ENCODE results near the gene SUN1.

SUN1 gene

DNA sequence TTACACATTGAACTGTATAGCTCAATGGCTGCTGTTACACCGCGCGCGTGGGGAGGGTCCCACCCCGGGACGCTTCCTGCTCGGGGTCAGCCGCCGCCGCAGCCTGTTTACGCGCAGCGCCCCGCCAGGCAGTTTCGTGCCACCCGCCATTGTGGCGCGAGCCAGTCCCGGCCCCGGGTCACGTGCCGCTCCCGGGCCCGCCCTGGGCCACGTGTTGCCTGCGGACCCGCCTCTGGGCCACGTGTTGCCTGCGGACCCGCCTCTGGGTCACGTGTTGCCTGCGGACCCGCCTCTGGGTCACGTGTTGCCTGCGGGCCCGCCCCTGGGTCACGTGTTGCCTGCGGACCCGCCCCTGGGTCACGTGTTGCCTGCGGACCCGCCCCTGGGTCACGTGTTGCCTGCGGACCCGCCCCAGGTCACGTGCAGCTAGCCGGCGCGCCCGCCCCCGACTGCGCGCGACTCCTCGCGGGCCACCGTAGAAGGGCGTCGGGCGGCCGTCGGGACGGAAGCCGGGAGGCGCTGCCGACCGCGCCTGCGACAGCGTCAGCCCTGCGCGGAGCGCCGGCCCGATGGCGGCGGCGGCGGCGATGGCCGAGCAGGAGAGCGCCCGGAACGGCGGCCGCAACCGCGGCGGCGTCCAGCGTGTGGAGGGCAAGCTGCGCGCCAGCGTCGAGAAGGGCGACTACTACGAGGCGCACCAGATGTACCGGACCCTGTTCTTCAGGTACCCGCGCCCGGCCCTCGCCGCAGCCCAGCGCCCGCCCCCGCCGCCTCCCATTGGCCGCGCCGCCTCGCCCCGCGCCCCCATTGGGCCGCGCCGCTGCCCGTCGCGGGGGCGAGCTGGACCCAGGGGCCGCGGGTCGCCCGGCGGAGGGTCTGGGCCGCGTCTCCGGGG, 44.0 kb downstream of the SUN1 start, which contains the start of gene GET4:
Gene GET4 (plus strand): TSS at position 478 of the 895 bp plus-strand sequence. CDS start 92 bp downstream, at position 570.
- DNase-seq (ENCODE audit: low read depth in 2 of 2), result peak; percentile 95

DNA sequence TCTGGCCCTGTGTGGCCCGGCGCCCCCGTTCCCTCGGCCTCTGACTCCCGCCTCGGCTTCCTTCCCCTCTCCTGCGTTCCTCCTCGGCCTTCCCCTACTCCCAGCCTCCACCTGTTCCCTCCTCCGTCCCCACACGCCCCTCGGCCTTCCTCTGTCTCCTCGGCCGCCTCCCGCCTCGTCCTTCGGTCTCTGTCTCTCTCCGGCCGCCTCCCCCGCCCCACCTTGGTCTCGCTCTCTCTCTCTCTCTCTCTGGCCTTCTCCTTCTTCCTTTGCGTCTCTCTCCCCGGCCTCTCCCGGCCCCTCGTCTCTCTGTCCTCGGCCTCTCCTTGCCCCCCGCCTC, 44.7 kb downstream of the SUN1 start:
- DNase-seq (ENCODE audit: low read depth in 2 of 2), result no peak

DNA sequence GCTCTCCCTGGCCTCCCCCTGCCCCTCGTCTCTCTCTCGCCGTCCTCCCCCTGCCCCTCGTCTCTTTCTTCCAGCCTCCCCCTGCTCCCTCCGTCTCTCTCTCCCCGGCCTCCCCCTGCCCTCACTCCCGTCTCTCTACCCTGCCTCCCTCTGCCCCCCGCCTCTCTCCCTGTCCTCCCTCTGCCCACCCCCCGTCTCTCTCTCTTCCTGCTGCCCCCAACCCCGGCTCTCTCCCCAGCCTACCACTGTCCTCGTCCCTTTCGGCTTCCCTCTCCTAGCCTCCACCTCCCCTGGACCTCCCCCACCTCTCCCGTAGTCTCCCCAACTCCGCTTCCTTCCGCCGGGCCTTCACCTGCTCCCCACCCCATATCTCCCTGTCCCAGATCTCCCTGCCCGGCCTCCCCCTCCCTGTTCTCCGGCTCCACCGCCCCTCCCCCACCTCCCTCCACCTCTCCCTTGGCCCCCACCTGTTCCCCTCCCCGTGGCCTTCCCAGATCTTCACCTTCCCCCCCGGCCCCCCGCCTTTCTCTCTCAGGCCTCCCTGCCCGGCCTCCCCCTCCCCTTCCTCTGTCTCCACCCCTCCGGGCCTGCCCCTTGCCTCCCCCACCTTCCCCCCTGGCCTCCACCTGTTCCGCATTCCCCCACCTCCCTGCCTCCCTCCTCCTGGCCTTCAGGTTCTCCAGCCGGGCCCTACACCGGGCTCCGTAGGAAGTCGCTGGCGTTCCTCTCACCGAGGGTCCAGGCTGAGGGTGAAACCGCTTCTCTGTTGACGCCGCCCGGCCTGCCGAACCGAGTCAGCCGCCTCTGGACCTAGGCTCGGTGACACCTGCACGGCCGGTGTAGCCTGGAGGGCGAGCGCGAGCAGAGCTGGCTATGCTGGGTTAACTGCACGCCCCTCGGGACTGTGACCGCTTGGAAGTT, 45.3 kb downstream of the SUN1 start:
- DNase-seq (ENCODE audit: low read depth in 2 of 2), result no peak

DNA sequence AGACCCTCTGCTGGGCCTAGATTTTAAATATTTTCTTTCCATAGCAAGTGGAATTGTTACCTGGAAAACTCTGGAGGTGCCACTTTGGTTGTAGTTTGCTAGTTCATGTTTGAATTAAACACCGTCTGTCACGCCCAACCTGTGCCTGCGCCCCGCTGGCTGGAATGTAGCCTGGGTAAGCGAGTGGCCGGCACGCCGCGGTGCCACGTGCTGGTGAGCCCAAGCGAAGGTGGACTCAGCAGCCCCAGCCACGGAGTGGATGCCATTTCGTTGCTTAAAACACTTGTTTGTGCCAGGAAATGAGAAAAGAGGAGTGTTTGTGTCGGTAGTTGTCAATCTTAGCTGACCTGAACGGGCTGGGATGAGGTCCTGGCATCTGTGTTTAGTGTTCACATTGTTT, 46.8 kb downstream of the SUN1 start:
- DNase-seq (ENCODE audit: low read depth in 2 of 2), result no peak

DNA sequence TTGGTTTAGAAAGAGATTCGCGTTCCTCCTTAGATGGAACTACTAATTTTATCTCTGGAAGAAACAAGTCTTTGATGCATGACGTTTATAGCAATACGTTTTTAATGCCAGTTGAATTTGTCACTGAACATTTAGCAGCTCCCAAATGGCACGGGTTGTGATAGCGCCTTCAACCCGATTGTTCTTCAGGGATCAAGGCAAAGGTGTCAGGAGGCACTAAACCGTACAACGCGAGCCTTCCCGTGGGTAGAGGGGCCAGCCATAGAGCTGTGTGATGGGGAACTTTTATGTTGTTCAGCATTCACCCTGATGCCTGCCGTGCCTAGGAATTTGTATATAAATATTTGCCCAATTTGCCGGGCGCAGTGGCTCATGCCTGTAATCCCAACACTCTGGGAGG, 47.4 kb downstream of the SUN1 start:
- DNase-seq (ENCODE audit: low read depth in 2 of 2), result no peak

DNA sequence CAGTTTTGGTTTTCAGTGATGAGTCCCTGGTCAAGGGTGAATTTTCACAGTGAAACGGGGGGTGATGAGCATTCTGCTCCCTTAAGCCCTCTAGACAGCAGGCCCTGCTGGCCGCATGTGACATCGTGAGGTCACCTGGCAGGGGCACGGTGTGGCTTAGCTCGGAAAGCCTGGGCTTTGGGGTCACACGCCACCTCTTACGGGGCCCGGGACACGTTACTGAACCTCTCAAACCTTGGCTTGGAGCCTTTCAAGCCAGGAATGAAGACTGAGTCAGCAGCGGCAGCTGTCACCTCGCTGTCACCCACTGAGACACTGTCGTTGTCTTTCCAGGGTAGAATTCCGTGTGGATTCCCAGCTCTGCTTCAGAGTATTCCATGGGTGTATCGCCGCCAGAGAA, 48.2 kb downstream of the SUN1 start:
- DNase-seq (ENCODE audit: low read depth in 2 of 2), result no peak

DNA sequence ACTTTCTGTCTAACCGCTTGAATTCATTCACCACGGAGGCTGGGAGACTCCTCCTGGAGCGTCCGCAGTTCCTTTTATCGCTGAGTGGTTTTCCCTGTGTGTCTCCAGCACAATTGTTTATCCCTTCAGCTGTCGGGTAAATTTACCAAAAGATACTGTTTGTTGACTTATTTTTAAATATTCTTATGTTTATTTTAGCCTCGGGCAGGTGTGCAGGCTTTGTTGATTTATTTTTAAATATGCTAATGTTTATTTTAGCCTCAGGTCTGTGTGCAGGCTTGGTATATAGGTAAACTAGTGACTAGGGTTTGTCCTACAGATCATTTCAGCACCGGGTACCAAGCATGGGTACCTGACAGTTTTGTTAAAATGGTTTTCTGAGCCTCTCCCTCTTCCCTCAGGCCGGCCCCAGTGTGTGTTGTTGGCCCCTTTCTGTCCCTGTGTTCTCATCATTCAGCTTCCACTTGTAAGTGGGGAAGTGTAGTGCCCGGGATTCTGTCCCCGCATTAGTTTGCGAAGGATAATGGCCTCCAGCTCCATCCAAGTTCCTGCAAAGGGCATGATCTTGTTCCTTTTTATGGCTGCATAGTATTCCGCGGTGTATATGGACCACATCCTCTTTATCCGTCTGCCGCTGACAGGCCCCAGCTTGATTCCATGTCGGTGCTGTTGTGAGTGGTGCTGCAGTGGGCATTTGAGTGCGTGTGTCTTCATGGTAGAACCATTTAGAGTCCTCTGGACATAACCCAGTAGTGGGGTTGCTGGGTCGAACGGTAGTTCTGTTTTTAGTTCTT, 49.4 kb downstream of the SUN1 start:
- DNase-seq (ENCODE audit: low read depth in 2 of 2), result no peak

DNA sequence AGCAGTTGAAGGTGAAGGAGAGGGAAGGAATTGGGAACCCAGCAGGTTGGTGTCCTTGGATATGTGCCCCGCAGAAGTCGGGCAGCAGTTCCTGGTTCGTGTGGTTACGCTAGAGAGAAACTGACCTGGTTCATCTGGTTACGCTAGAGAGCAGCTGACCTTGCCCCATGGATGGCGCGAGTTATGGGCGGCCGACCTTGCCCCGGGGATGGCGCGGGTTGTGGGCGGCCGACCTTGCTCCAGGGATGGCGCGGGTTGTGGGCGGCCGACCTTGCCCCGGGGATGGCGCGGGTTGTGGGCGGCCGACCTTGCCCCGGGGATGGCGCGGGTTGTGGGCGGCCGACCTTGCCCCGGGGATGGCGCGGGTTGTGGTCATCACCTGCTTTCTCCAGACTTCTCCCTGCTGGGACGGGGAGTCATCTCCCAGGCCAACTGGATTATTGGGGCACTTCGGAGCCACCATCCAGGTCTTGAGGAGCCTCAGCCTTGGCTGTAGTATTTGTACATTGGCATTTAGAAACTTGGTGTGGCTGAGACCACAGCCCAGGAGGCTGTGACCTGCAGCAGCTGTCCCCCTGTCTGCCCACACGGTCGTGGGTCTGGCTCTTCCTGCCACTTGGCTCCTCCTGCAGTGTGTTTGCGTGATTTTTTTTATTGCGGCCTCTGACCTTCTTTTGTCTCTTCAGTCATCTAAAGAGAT, 50.2 kb downstream of the SUN1 start:
- DNase-seq (ENCODE audit: low read depth in 2 of 2), result no peak

DNA sequence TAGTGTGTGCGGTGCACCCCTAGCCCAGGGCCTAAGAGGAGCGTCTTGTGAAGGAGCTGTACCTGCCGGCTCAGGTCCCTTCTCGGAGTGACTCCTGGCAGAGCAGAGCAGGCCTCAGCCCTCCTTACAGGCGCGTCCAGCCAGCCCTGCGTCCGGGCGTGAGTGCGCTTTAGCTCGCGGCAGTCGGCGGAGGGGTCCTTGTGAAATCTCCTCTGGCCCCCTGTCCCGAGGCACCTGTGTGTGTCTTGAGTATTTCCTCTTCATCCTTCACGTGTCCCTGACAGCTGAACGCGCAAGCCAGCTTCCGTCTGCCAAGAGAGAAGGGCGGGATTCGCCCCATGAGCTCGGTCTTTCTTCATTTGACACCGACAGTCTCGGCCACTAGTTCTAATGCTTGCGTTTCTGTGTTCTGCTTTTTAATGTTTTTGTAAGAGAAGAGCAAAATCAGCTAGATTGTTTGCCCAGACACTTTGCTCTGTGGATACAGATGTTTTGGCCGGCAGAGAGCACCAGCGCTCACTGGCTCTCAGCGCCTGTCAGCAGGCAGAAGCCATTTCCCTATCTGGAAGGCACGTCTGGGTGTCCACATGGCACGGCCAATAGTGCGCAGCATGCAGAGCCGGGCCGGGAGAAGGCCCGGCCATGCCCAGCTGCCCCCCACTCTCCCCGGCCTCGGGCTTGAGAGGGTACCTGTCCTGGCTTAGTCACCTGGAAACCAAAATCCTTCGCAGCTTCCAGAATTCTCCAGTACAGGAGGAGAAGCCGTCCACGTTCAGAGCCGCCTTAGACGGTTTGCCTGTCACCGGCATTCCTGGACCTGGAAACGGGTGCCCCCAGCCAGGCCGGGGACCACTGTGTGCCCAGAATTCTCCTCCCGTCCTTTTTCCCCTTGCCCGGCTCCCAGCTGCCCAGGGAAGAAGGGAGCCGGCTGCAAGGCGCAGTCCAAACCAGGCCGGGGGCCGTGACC, 51.1 kb downstream of the SUN1 start:
- DNase-seq (ENCODE audit: low read depth in 2 of 2), result no peak

DNA sequence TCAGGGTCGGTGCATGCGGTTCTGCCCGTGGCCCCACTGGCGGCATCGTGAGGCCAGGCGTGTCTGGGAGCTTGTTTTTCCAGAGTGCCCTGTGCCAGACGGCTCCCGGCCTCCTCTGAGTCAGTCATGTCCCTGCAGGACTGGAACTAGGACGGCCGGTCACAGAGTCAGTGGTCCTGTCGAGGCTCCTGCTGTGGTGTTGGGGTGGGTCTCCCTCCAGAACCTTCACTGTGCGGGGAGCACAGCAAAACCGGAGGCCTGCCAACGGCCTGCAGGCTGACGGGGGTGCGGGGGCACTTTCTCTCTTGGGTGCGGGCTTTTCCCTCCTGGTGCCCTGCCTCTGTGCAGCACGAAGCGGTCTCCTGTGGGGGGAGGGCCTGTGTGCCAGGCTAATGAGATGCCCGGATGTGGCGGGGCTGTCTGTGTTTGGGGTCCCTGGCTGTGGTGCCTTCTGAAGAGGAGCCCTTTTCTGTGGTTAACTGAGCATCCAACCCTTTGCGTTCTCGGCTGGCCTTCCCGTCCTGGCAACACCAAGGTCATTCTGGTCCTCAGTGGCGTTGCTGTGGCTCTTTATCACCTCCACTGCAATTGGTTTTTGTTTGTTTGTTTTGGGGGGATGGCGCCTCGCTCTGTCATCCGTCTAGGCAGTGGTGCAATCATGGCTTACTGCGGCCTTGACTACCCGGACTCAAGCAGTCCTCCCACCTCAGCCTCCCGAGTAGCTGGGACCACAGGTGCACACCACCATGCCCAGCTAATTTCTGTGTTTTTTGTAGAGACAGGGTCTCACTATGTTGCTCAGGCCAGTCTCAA, 52.1 kb downstream of the SUN1 start:
- no peak for DNase-seq (ENCODE audit: low read depth in 2 of 2)

DNA sequence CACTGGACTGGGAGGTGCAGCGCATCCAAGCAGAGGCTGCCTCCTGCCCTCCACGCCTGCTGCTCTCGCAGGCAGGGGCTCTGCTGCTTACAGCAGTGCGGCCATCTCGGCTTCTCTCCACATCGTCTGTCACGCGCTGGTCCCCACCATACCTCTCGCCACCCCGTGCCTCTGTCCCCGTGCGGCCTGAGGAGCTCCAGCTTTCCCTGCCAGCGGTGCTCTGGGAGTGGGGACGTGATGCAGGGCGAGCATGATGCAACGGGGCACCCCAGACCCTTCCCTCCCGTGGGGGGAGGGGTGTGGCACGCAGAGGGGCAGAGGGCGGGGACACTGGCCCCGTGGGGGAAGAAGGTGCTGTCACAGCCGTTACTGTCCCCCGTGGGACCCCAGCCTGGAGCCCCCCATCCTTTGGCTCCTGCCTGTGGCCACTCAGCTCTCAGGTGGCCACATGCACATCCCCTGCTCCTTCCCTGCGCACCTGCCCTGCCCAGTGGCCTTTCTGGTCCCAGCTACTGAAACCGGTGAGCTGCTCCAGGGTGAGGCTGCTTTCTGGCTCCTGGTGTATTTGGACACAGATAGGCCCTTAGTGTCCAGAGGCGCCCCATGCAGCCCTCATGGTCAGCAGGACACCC, 53.1 kb downstream of the SUN1 start:
- DNase-seq (ENCODE audit: low read depth in 2 of 2), result no peak

DNA sequence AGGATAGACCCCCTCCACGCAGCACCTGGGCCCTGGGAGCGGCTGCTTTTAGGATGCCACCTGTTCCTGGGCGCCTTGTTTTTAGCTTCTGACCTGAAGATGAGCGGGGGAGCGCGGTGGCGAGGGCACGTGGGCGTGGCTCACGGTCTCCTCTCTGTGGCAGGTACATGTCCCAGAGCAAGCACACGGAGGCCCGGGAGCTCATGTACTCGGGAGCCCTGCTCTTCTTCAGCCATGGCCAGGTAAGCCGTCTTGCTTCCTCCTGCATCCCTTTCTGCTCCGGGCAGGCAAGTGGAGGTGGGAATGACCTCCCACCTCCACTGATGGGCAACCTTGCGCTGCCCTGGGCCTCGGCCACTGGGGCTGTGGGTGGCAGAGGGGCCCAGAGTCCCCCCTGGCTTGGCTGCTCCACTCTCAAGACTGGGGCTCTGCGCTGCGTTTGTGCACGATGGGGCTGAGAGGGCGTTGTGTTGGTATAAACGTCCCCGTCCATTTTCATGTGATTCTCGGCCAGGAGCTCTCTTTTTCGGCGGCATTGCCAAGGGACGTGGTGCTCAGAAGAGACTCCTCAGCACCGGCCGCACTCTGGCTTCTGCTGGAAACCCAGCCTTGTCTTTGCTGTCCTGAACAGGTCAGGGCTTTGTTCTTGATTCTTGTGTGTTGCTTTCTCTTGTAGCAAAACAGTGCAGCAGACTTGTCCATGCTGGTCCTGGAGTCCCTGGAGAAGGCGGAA, 53.8 kb downstream of the SUN1 start:
- DNase-seq (ENCODE audit: low read depth in 2 of 2), result no peak

DNA sequence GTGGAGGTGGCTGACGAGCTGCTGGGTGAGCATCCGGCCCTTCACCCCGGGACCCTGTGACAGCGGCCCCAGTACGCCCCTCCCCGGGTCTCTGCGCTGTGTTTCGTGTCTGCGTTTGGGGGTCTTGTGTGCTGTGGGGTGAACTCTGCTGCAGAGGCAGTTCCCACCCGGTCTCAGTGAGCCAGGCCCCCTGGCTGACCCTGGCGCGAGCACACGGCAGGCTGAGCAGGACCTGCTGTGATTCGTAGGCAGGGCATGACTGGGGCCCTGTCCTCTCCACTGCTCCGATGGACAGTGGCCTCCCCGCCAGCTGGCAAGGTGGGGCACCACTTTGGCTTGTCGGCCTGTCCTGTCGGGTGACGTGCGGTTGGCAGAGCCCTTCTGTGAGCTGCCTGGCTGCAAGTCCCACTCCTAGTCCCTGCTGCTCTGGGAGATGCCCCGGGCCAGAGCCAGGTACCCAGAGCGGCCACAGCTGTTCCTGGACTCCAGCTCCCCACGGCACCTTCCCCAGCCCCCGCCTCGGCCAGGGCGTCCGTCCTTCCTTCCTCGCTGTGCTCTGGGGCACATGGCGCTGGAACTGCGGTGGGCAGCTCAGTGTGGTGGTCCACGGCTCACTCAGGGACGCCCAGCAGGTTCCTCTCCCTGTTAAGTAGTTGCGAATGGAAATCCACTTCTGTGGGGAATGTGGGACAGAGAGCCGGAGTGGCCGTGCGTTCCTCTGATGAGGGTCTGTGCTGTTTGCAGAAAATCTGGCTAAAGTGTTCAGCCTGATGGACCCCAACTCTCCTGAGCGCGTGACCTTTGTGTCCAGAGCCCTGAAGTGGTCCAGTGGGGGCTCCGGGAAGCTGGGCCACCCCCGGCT, 54.6 kb downstream of the SUN1 start:
- no peak for DNase-seq (ENCODE audit: low read depth in 2 of 2)

DNA sequence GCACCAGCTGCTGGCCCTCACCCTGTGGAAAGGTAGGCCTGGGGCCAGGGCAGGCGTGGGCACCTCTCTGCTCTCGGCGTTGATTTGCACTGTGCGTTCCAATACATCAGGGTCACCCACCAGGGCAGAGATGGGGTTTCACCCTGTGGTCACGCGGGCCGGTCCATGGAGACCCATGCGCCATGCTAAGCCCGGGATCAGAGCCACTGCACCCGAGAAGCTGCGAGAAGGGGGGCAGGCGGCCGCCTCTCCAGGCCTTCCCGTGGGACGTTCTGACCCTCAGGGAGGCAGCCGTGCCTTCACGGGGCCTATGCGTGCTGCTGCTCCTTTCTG, 55.2 kb downstream of the SUN1 start:
- no peak for DNase-seq (ENCODE audit: low read depth in 2 of 2)

DNA sequence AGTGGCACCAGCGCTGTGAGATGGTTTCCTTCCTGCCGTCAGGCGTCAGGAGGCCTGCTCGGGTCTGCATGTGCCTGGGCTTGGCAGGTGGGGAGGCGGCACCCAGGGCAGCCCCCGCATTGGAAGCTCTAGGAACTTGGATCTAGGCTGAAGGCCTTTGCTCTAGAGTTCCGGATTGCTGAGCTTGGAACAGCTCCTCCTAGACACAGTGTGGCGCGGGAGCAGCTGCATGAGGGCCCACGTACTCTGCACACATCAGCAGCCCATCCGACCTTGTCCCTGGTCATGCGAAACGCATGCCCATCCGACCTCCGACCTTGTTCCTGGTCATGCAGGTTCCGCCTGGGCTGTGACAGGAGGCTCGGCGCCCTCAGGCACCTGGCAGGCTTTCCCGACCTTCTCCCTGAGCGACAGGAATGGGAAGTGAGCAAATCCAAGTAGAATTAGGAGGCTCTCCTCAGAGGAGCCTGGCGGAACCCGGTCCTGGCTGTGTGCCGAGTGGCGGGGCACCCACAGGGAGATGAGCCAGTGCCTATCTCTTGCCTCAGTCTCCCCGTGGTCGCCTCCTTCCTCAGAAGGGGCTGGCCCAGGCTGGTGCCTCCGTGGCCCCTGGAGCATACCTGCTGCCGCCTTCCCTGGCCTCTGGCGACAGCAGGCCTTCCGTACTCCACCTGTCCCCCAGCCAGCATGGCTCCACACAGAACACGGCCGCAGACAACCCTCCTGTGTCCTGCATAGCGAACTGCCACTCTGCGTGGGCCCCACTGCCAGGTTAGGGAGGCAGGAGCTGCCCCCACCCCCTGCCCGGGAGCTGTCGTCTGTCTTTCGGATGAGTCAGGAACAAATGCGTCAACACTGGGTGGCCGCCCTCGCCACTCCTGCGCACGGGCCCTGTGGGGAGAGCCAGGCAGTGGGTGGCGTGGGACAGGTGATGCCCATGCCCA, 56.1 kb downstream of the SUN1 start:
- no peak for DNase-seq (ENCODE audit: low read depth in 2 of 2)

DNA sequence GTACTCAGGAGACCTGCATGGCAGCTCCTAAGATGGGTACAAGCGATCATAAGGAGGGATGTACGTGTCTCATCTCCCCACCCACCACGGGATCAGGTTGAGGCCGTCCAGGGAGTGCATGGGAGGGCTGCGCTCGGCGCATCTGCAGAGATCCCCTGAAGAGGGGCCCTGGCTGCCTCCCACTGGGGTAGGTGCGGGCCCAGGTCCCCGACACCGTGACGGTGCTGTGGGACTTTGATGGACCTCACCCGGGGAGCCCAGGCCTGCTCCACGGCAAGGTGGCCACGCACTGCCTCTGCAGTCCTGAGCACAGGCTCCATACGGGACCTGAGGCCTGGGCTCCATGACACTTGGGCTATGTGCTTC, 56.7 kb downstream of the SUN1 start:
- DNase-seq (ENCODE audit: low read depth in 2 of 2), result no peak

All from stimulated activated CD8-positive, alpha-beta memory T cell treated with anti-CD3 and anti-CD28 coated beads, Interleukin-15, amount 100 ng/mL, for 4 hours (primary cell).